BJ (cell line): Measurements from ENCODE around the gene MICAL3. TPM values are rescaled to one million over a fixed set of nuclear protein-coding genes. Genes with fewer than 3 reads are reported as not detected.

ENCODE experiments used
- CTCF ChIA-PET: fragments of 350-600 bp; formaldehyde crosslinking; extraction: SDS; loops from one replicate; lab custom pipeline; 2021; ENCODE audit warnings: antibody characterized with exemption, inconsistent platforms; lab: Yijun Ruan, JAX
- POLR2A ChIA-PET: fragments of 300-600 bp; sonication (Branson Sonifier 250); formaldehyde crosslinking; extraction: SDS; loops from one replicate; lab custom pipeline; 2021; ENCODE audit warnings: antibody characterized with exemption; lab: Charles Lee
- DNase-seq: peaks from one replicate; pipeline ENCODE4 v3.0.0-alpha.2; 2011; ENCODE audit warnings: low read depth
- H3K27me3 ChIP-seq: 2 replicates; pipeline ENCODE4 v1.6.0; 2011; ENCODE audit warnings: low read length; ENCODE audit not compliant: control insufficient read depth, insufficient read depth
- H3K36me3 ChIP-seq: 2 replicates; pipeline ENCODE4 v1.5.1; 2011; ENCODE audit warnings: low read length; ENCODE audit not compliant: control insufficient read depth, insufficient read depth
- H3K4me3 ChIP-seq: 2 replicates; pipeline ENCODE4 v1.5.1; 2011; ENCODE audit warnings: low read depth, mild to moderate bottlenecking, control low read depth, low read length
- CTCF ChIP-seq: IDR thresholded peaks from 2 replicates; pipeline ENCODE4 v1.5.1; 2011; ENCODE audit warnings: low read depth, mild to moderate bottlenecking, control low read depth, inconsistent platforms, low read length, moderate library complexity; ENCODE audit not compliant: insufficient read depth
- polyA plus RNA-seq: library from polyadenylated mRNA; depleted of rRNA; stranded (reverse); fragments of >200 nt; gene quantifications from 2 replicates; pipeline ENCODE4 v1.2.3, GENCODE V29; 2011

Gene MICAL3
- polyA plus RNA-seq, 1 experiment = 16.4 TPM

- DNase-seq = no peak
- POLR2A ChIA-PET = no interaction called here
- TF ChIP-seq CTCF = no peak
- peaks cover 6% of the 10 kb centered on the region; the same call in 1 of the 2 replicates for H3K36me3 ChIP-seq
- CTCF ChIA-PET = interaction anchor here (0.6 to 1.0 kb wide), 2 partner anchors 10 to 38 kb away, joined by 3 read pairs; no protein-coding TSS in a partner anchor
- no peak overlapping the region for H3K4me3 ChIP-seq
- H3K27me3 ChIP-seq = no peaks in the 10 kb centered on the region
Observed at GRCh38 chr22:17746916-17747315, 277.4 kb downstream of the MICAL3 start.

- H3K27me3 ChIP-seq = no peaks in the 10 kb centered on the region
- no peak for TF ChIP-seq CTCF
- DNase-seq = no peak
- no peak overlapping the region for H3K4me3 ChIP-seq
- POLR2A ChIA-PET = no interaction called here
- CTCF ChIA-PET = interaction anchor here (1.4 to 4.7 kb wide), 5 partner anchors 10 to 186 kb away, joined by 5 to 50 read pairs (median 15); partner anchors contain the start of gene BID
- H3K36me3 ChIP-seq = peaks cover 8% of the 10 kb centered on the region; the same call in 1 of the 2 replicates
Observed at GRCh38 chr22:17744430-17744829, 279.9 kb downstream of the MICAL3 start.

GRCh38 chr22:17743661-17744411 lies 280.5 kb downstream of the MICAL3 start:
- DNase-seq = no peak
- CTCF ChIA-PET = interaction anchor here (0.7 to 4.7 kb wide), 8 partner anchors 10 to 191 kb away, joined by 3 to 50 read pairs (median 6); partner anchors contain the start of gene BID
- H3K27me3 ChIP-seq = no peaks in the 10 kb centered on the region
- POLR2A ChIA-PET = no interaction called here
- TF ChIP-seq CTCF = no peak
- H3K4me3 ChIP-seq = no peak overlapping the region
- peaks cover 8% of the 10 kb centered on the region; the same call in 1 of the 2 replicates for H3K36me3 ChIP-seq

- ChIA-PET CTCF (interaction anchor here (0.7 to 4.7 kb wide), 19 partner anchors 10 to 184 kb away, joined by 3 to 50 read pairs (median 5); partner anchors contain the start of gene BID), POLR2A (no interaction called here)
- Histone ChIP-seq H3K4me3 (no peak overlapping the region), H3K36me3 (peaks cover 12% of the 10 kb centered on the region), H3K27me3 (no peaks in the 10 kb centered on the region)
- DNase-seq = no peak
- TF ChIP-seq CTCF = peak; percentile 88
Observed at GRCh38 chr22:17742527-17742902, 281.8 kb downstream of the MICAL3 start.

GRCh38 chr22:17741866-17742526 lies 282.4 kb downstream of the MICAL3 start:
- Histone ChIP-seq H3K4me3 (no peak overlapping the region), H3K36me3 (peaks cover 12% of the 10 kb centered on the region), H3K27me3 (no peaks in the 10 kb centered on the region)
- DNase-seq = no peak
- ChIA-PET CTCF (interaction anchor here (0.7 to 4.7 kb wide), 21 partner anchors 10 to 334 kb away, joined by 3 to 50 read pairs (median 5); partner anchors contain the start of gene BID), POLR2A (no interaction called here)
- 0 out of 2 replicates have a peak, but pooled peaks have one; percentile 8 for TF ChIP-seq CTCF
